PC-3 (cell line): ENCODE results near the gene RUBCN.
"Not testable (repeated sequence)": the region's sequence is repeated elsewhere in the genome, so short reads cannot be mapped to it uniquely, and the experiment has no call there.

Source experiments
- EZH2 ChIP-seq: fragments of 300-600 bp; sonication (generic); IDR thresholded peaks from one replicate; pipeline ENCODE4 v1.6.1; 2017; ENCODE audit warnings: antibody characterized with exemption, mild to moderate bottlenecking, low read length; ENCODE audit not compliant: unreplicated experiment
- EZH2phosphoT487 ChIP-seq: fragments of 300-600 bp; sonication (generic); IDR thresholded peaks from 2 replicates; pipeline ENCODE4 v1.6.1; 2018; ENCODE audit warnings: mild to moderate bottlenecking, antibody characterized with exemption, low read length, borderline replicate concordance
- TF ChIP-seq, protein P1 (sequence below): fragments of 300-600 bp; sonication (generic); conservative IDR thresholded peaks from 2 replicates; pipeline ENCODE4 v1.5.1; 2017; ENCODE audit warnings: antibody characterized with exemption, low read depth, mild to moderate bottlenecking, low read length

DNA sequence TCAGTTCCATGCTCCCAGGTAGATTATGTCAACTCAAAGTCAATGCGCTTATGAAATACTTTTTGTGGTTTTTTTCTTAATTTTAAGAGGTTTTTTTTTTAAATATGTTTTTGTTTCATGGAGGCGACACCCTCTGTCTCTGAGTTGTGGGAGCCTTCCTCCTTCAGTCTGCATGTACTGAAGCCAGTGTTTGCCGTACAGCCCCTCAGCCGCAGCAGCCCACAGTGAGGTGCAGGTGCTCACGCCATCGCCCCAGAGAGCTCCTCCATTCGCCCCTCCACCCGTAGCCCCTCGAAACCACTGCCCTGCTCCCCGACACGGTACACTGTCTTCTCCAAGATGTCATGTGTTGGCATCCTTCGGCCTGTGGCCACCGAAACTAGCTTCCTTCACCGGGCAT, 107.4 kb downstream of the RUBCN start:
- TF ChIP-seq EZH2, EZH2phosphoT487: not testable (repeated sequence)
- TF ChIP-seq, protein P1, sequence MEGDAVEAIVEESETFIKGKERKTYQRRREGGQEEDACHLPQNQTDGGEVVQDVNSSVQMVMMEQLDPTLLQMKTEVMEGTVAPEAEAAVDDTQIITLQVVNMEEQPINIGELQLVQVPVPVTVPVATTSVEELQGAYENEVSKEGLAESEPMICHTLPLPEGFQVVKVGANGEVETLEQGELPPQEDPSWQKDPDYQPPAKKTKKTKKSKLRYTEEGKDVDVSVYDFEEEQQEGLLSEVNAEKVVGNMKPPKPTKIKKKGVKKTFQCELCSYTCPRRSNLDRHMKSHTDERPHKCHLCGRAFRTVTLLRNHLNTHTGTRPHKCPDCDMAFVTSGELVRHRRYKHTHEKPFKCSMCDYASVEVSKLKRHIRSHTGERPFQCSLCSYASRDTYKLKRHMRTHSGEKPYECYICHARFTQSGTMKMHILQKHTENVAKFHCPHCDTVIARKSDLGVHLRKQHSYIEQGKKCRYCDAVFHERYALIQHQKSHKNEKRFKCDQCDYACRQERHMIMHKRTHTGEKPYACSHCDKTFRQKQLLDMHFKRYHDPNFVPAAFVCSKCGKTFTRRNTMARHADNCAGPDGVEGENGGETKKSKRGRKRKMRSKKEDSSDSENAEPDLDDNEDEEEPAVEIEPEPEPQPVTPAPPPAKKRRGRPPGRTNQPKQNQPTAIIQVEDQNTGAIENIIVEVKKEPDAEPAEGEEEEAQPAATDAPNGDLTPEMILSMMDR: not testable (repeated sequence)
